SK-N-DZ (cell line): ENCODE data around the gene SF3B2.

Source experiments
- DNase-seq: peaks from one replicate; pipeline ENCODE4 v3.0.0-alpha.2; 2015; ENCODE audit warnings: low spot score

The SF3B2 gene

DNA sequence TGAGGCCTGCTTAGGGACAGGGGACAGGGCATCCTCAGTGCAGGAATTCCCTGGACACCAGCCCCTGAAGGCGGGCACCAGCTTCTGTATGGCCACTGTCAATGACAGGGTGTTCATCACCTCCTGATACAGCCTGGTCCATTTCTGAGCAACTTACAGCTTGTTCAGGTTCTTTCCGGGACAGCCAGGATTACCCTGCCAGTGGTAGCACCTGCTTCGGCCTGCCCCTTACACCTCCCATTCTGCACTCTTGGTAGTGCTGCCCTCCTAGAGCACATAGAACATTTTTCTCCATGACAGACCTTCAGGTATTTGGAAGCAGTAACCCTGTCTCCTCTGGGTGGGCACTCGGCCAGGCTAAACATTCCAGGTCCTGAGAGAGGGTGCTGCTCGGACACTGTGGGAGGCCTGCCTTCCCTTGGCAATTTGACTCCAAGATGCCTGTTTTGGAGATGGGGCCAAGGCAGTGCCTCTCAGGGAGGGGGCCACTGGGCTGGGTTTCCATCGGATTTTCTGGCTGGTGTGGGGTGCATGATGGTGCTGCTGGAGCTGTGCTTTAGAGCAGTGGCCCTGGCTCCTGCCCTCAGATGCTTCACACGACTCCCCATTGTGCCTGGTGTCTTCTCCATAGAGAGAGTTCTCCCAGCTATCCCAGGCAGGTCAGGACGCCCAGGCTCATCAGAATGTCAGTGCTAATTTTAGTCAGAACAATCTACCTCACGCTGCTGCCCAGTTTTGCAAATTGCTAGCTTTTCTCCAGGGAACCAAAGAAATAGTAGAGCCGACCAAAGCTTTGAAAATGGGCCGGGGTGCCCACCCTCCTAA is 4.4 kb upstream of the SF3B2 start:
- DNase-seq, result no peak

DNA sequence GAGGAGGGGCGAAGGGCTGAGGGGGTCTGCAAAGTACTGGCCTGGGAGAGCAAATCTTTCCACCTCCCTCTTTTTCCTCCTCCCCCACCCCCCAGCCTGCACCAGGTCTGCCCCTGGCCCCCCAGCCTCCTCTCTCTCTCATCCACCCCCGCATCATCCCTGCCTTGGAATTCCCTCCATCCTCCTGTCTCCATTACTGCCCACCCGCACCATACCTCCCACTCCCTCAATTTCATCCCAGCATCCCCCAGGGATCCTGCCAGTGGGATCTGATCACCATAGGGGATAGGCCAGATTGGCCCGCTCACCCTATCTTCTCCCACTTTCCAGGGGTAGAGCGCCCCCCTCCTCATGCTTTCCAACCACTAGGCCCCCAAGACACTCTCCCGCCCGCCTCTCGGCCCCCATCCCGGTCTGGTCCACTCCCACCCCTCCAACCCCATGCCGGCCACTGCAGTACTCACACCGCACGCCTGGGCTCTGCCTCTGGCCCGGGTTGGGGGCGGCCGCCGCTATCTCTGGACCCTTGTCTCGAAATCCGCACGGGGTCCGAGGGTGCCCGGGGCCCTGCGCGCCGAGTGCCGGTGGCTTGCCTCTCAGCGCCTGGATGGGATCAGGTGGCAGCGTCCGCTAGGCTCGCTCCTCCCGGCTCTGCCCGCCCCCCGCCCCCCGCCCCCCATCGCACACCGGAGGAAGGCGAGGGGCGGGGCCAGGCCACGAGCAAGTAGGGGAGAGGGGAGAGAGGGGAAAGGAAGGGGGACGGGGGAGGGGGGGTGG is 3.4 kb upstream of the SF3B2 start, which contains the start of gene GAL3ST3:
Gene GAL3ST3, minus strand, starts transcription at position 615 of the 777 bp plus-strand sequence. CDS start 3,746 bp downstream, outside the sequence.
- peak; percentile 62 for DNase-seq

DNA sequence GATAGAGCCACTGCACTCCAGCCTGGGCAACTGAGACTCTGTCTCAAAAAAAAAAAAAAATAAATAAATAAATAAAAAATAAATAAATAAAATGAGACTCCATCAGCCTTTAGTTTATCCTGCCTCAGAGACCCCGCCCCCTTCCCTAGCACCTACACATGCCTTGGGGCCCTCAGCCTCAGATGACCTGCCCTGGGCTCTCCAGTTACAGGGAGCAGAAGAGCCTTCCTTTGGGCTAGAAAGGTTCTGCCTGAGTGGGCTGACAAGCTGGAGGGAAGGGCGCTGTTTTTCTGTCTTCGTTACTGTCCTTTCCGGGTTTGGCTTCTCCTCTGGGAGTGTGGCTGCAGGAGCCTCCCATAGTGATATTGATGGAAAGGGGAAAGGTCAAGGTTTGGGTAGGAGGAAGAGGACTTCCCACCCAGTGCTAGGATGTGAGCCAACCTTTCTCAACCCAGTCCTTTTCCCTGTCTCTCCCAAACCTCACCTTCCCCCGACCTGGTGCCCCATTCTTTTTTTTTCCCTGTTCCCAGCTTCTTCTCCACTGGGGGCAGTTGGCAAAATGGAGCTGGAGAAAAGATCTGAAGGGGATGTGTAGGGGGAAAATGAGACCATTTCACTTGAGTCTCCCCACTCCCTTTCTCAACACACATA is 1.5 kb upstream of the SF3B2 start:
- peak; percentile 32 for DNase-seq

DNA sequence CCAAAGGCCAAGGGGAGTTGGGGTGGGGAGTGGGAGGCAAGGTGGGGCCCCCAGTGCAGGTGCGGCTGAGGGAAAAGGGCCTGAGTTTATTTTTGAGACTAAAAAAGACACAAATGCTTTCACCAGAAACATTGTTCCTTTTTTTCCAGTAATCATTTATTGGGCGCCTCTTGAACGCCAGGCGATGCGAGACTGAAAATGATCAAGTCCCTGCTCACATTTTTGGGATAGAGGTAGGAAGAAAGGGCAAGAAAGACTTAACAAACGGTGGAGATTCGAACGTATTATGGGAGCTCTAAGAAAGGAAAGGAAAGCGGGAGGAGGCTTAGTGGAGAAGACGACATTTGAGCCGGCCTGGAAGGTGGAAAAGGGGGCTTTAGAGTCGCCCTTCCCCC is 796 bp upstream of the SF3B2 start:
- no peak for DNase-seq

DNA sequence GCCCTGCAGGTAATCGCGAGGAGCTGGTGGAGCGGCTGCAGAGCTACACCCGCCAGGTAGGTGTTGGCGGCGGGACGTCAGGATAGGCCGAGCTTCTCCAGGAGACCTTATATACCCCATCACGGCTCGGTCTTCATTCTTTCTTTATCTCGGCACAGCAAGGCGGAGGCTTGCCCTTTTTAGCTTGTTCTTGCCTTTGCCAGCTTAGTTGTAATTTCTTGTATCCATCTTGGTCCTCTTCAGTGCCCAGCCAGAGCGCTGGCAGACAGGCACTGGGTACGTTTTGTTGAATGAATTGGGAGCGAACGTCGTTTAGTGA is 459 bp downstream of the SF3B2 start:
- DNase-seq, result no peak

DNA sequence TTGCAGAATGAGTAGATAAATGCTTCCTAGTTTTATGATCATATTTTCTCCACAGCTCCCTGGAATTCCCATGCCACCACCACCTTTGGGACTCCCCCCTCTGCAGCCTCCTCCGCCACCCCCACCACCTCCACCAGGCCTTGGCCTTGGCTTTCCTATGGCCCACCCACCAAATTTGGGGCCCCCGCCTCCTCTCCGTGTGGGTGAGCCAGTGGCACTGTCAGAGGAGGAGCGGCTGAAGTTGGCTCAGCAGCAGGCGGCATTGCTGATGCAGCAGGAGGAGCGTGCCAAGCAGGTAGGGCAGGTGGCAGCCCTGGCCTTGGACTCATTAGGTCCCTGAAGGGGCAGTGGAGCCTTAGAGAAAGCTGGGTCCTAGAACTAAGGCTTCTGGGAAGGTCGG is 2.9 kb downstream of the SF3B2 start:
- DNase-seq, result no peak

DNA sequence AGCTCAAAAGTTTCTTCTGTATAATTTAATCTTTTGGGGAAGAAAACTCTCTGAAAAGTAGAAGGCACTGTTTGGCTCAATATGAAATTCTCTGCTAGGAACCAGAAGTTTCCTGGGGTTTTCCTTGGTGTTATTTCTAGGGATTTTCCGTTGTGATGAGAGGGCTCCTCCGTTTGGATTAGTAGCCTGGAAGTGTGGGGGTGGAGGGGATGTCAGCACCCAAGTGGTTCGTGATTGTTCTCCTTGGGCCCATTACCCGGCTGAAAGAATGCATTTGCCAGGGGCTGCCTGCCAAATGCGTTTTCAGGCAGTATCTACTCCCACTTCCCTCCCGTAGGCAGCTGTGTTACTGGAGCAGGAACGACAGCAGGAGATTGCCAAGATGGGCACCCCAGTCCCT is 4.3 kb downstream of the SF3B2 start:
- no peak for DNase-seq

DNA sequence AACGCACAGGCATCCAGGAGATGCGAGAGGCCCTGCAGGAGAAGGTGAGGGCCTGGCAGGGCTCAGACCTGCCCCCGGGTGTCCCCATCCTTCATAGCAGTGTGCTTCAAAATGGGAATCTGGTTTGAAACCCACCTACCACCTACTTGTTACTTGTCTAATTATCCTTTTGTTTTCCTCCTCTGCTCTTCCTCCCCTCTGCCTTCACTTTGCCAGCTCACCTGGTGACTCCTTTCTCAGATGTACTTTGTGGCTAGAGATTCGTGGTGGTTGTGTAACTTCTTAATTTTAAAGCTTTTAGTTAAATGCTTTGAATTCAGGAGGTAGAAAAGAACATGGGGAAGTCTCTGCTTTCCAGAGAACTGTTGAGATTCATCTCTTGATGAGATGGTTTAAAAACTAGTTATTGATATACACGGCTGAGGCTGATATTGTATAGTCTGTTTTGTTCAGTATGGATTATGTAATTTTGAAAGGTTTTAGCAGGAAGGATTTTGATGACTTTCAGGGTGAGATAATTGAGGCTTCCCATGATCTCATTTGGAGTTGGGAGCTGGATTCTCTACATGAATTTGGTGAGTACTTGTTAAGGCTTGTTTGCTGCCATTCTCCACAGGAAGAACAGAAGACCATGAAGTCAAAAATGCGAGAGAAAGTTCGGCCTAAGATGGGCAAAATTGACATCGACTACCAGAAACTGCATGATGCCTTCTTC is 8.0 kb downstream of the SF3B2 start:
- DNase-seq, result no peak

DNA sequence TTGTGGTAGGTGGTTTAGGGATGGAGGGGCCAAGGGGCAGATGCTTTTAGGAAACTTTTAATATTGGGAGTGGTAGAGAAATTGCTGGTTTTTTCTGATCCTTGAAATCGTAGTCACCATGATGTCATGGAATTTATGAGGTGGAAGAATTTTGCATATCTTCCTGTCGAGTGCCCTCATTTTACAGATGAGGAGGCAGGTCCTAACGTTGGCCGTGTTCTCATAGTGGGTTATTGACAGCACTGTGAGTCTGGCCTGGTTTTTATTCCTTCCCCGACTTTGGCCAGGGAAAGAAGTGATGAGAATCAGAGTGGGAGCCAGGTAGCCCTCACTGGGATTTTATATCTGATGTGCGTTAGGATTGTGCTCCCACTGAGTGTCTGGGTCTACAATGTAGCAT is 9.1 kb downstream of the SF3B2 start:
- no peak for DNase-seq

DNA sequence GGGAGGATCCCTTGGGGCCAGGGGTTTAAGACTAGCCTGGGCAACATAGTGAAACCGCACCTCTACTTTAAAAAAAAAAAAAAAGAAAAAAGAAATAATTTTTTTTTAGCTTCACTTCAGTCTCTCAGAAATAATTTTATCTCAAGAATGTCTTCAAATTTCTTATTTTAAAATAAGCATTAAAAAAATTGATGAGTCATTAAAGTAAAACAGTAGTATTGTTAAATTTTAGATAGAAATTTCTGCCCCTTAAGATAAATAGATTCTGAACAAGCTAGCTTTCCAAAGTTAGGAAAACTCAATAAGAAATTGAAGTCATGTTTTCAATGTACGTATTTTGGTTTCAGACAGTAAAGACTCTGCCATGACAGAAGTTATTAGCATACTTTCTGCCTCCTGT is 10.2 kb downstream of the SF3B2 start:
- DNase-seq, result no peak

DNA sequence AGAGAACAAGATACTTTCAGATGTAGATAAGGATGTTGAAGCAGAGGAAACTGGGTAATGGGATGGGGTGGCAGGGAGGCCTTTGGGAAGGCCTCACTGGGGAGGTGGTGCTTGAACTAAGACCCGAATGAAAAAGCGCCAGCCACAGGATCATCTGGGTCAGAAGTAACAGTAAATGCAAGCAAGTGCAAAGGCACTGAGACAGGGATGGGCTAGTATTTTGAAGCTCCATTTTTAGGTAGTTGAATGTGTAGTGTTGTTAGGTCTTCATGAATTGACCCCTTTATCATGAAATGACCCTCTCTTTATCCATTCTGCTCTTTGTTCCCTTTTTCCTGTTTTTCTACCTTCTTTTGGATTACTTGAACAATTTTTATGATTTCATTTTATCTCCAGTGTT is 11.7 kb downstream of the SF3B2 start:
- DNase-seq, result no peak

DNA sequence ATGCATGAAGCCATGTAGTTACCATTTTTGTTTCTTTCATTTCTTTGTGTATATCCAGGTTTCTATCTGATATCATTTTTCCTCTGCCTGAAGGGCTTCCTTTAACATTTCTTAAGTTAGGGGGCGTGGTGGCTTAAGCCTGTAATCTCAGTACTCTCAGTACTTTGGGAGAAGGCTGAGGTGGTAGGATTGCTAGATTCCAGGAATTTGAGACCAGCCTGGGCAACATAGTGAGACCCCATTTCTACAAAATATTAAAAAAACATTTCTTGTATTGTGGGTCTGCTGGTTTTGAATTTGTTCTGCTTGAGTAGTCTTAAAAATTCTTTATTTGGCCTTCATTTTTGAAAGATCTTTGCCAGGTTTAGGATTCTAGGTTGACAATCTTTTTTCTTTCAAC is 12.4 kb downstream of the SF3B2 start:
- DNase-seq, result no peak

DNA sequence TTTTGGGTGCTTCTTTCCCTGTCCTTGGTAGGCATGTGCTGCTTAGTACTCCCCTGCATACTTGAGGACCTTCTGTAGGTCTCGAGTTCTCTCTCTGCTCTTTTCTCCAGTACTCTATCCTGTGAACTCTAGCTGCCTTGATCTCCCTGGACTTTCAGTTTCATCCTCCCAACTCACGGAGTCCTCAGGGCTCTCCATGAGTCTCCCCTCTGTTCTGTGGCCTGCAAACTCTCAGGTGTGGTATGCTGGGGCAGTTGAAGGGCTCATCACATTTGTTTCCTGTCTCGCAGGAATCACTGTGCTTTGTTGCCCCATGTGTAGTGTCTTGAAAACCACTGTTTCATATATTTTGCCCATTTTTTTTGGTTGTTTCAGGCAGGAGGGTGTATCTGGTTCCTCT is 14.6 kb downstream of the SF3B2 start:
- no peak for DNase-seq

DNA sequence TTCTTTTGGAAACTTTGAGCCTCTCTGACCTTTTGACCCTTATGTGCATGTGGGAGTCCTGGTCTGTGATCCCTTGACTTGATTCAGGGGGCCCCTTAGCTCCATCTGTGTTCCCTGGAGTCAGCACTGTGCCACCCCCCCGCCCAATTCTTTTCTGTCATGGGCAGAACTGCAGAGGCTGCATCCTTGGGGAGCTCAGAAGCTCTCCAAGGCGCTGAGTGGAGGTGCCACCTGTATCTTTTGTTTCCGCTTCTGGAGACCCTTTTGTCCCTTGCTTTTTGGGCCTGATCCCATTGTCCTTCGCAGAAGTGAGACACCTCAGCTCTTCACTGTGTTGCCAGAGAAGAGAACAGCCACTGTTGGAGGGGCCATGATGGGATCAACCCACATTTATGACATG is 15.5 kb downstream of the SF3B2 start:
- no peak for DNase-seq

DNA sequence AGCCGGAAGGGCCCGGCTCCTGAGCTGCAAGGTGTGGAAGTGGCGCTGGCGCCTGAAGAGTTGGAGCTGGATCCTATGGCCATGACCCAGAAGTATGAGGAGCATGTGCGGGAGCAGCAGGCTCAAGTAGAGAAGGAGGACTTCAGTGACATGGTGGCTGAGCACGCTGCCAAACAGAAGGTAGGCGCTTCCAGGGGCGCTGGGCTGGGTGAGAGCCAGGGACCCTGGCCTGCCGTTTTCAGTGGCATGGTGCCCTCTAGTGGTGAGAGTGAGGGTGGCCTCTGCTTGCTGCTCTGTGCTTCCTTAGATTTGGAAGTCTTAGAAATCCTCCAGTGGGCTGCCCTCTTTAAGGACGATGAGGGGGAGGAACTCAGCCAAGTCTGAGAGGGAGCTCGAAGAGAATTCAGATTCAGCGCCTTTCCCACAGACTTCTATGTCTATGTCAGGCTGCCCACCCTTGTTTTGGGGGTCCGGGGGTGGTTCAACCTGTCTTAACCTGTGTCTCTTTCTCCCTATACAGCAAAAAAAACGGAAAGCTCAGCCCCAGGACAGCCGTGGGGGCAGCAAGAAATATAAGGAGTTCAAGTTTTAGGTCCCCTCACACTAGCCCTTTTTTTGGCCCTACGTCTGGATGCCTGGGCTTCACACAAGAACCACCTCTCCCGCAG is 16.1 kb downstream of the SF3B2 start:
- peak; percentile 71 for DNase-seq

DNA sequence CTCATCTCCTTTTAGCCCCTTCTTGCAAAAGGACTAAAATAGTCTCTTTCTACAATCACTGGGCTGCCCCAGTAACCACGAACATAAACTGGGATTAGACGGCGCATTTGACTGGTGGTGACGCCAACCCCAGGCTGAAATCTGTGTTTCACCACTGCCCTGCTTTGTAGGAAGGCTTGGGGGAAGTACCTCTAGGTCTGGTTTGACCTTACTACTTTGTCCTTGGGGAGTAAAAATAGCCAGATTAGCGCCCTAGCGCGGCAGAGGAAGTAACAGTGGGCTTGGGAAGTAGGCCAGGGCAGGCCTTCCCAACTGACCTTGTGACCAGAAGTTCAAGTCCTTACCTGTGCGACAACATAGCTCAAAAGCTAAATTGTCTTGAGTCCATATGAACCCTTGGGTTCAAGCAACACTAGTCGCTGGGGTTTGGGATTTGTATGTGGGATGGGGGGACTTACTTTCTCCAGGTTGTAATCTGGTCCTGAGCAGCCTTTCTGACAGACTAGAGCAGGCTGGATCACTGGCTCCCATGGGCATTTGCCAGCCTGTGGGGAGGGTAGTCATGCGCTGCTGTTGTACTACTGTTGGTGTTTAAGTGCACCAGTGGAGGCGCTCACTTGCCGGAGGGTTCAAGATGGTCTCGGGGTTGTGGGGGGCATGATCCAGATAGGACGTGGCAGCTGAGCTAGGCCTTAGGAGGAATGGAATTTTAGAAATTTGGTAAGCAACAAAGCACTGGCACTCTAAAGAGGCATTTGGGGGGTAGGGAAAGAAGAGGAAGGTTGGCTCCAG is 17.0 kb downstream of the SF3B2 start:
- no peak for DNase-seq

DNA sequence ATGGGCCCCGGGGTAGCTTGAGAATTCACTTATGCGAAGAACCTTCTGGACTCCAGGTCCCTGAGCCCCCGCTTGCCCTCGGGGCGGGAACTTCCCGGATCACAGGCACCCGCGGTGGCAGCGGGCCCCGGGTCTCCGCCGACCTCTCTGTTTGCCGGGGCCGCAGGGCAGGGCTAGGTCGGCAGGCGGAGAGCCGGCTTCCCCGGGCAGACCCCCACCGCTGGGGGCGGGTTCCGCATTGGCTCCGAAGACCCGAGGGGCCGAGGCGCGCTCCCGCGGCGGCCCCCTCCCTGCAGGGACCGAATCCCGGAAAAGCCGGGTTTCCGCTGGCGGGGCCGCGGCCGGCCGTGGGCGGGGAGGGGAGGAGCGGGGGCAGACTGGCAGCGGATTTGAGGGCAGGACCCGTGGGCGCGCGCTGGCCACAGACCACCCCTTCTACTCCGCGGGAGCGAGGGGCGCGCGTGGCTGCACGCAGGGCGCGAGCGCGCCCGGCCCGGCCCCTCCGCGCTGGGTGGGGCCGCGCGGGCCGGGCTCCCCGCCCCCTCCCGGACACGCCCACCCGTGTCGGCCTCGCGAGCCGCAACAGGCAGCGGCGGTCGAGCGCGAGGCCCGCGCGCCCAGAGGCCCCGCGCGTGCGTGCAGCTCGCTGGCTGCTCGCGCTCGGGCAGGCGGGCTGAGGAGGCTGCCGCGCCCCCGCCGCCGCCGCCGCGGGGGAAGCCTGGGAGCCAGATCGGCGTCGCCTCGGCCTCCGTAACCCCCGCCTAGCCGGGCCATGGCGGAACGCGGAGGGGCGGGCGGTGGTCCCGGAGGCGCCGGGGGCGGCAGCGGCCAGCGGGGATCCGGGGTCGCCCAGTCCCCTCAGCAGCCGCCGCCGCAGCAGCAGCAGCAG is 17.8 kb downstream of the SF3B2 start, which contains the start of gene PACS1:
Gene PACS1, plus strand, starts transcription at position 558 of the 889 bp plus-strand sequence. Its CDS starts 215 bp downstream, at position 773.
- DNase-seq, result no peak

DNA sequence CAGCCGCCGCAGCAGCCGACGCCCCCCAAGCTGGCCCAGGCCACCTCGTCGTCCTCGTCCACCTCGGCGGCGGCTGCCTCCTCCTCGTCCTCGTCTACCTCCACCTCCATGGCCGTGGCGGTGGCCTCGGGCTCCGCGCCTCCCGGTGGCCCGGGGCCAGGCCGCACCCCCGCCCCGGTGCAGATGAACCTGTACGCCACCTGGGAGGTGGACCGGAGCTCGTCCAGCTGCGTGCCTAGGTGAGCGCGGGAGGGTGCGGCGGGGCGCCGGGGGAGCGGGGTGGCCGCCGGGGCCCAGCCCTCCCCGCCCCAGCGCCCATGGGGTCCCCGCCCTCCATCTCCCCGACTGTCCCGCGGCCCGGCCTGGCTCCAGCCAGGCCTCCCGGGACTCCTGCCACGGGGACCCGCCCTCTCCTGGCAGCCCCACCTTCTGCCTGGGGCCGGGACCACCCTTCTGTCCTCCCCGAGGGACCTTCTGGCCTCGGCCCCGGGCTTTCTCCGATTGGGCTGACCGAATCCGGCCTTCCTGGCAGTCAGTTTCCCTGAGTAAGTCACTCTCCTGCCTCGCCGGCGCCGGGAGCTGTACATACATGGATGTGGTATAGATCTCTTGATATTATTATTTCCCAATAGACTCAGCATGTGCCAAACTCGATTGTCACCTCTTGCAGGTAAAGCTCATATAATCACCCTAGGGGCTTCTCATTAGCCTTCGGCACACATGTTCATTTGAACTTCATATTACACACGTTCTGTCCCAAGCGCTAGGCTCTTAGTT is 18.6 kb downstream of the SF3B2 start:
- DNase-seq, result no peak

DNA sequence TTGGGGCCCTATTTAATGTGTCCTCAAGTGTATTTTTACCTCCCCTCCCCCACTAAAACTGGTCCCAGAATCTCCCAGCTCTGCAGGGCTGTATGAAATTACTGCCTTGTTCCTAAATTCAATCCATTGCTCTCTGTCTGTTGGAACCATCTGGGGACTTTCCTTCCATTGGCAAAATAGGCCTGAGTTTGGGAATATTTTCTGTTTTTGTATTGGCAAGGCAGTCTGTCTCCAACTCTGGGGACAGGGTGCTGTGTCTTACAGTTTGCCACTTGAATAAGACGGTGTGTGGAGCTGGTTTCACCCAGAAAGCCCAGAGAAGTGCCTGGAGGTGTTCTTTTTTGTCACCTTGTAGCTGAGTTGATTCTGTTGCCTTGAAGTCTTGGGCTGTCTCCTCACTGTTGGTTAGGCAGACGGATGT is 19.2 kb downstream of the SF3B2 start:
- DNase-seq, result no peak
